Measurements from ENCODE around the gene TNS1. TPM values are rescaled to one million over a fixed set of nuclear protein-coding genes. Genes with fewer than 3 reads are reported as not detected.
A peak's percentile ranks its signal among the peaks of the same experiment; 100 is the strongest.

The TNS1 gene
- total RNA-seq, 2 donors from 2014 or later = 1,255 to 1,508 TPM

GRCh38 chr2:217880287-217880889 lies 122.4 kb downstream of the TNS1 start:
- no peak for DNase-seq (ENCODE audit: low spot score)
- intact Hi-C loops (cut with DNase I) = no loop called here

GRCh38 chr2:217878915-217879590 lies 123.7 kb downstream of the TNS1 start:
- intact Hi-C loops (cut with DNase I) = no loop called here

GRCh38 chr2:217877866-217878265 lies 124.9 kb downstream of the TNS1 start:
- intact Hi-C loops (cut with DNase I) = no loop called here
- DNase-seq (ENCODE audit: low spot score) = no peak

More at GRCh38 chr2:217878915-217879590, 123.7 kb downstream of the TNS1 start:
- no peak for DNase-seq (ENCODE audit: low spot score)

- DNase-seq (ENCODE audit: low spot score) = no peak
Observed at GRCh38 chr2:217876253-217876570, 126.6 kb downstream of the TNS1 start.

GRCh38 chr2:217875556-217876252 lies 127.1 kb downstream of the TNS1 start:
- intact Hi-C loops (cut with DNase I) = no loop called here
- DNase-seq (ENCODE audit: low spot score) = no peak

More at GRCh38 chr2:217876253-217876570, 126.6 kb downstream of the TNS1 start:
- intact Hi-C loops (cut with DNase I) = no loop called here

GRCh38 chr2:217875138-217875537 lies 127.7 kb downstream of the TNS1 start:
- DNase-seq (ENCODE audit: low spot score) = no peak
- intact Hi-C loops (cut with DNase I) = no loop called here

- intact Hi-C loops (cut with DNase I) = no loop called here
- no peak for DNase-seq (ENCODE audit: low spot score)
Observed at GRCh38 chr2:217873371-217873770, 129.4 kb downstream of the TNS1 start.

- no peak for DNase-seq (ENCODE audit: low spot score)
- intact Hi-C loops (cut with DNase I) = no loop called here
Observed at GRCh38 chr2:217872319-217872718, 130.5 kb downstream of the TNS1 start.

- intact Hi-C loops (cut with DNase I) = no loop called here
Observed at GRCh38 chr2:217870528-217871011, 132.2 kb downstream of the TNS1 start.

GRCh38 chr2:217868911-217869334 lies 133.9 kb downstream of the TNS1 start:
- no peak for DNase-seq (ENCODE audit: low spot score)
- intact Hi-C loops (cut with DNase I) = no loop called here

More at GRCh38 chr2:217870528-217871011, 132.2 kb downstream of the TNS1 start:
- no peak for DNase-seq (ENCODE audit: low spot score)

- intact Hi-C loops (cut with DNase I) = no loop called here
- no peak for DNase-seq (ENCODE audit: low spot score)
Observed at GRCh38 chr2:217868265-217868892, 134.4 kb downstream of the TNS1 start.

GRCh38 chr2:217866457-217866856 lies 136.3 kb downstream of the TNS1 start:
- DNase-seq (ENCODE audit: low spot score) = no peak
- intact Hi-C loops (cut with DNase I) = no loop called here

- intact Hi-C loops (cut with DNase I) = no loop called here
- no peak for DNase-seq (ENCODE audit: low spot score)
Observed at GRCh38 chr2:217864963-217865772, 137.6 kb downstream of the TNS1 start.

- no peak for DNase-seq (ENCODE audit: low spot score)
- intact Hi-C loops (cut with DNase I) = no loop called here
Observed at GRCh38 chr2:217863883-217864282, 138.9 kb downstream of the TNS1 start.

GRCh38 chr2:217861334-217861877 lies 141.4 kb downstream of the TNS1 start:
- intact Hi-C loops (cut with DNase I) = no loop called here
- no peak for DNase-seq (ENCODE audit: low spot score)

- intact Hi-C loops (cut with DNase I) = no loop called here
- no peak for DNase-seq (ENCODE audit: low spot score)
Observed at GRCh38 chr2:217859926-217860325, 142.9 kb downstream of the TNS1 start.

GRCh38 chr2:217858519-217859491 lies 144.0 kb downstream of the TNS1 start:
- intact Hi-C loops (cut with DNase I) = no loop called here
- peak; percentile 95 for DNase-seq (ENCODE audit: low spot score)
